Right lobe of liver (tissue), 4 donors: Measurements from ENCODE around the gene TCF25.

Experiments used
- CTCF ChIP-seq, 4 donors: fragments of 200-600 bp in 3 of 4; fragments of 450-650 bp in 1 of 4; IDR thresholded peaks; one replicate each; pipeline versions ENCODE4 v1.5.1 to v1.8.0; 2016 to 2022; ENCODE audit warnings: antibody characterized with exemption in 4 of 4, mild to moderate bottlenecking in 2 of 4
- POLR2A ChIP-seq: fragments of 450-650 bp; IDR thresholded peaks from one replicate; pipeline ENCODE4 v1.6.1; 2017; ENCODE audit warnings: antibody characterized with exemption, mild to moderate bottlenecking
- donor health status: DM: no; HTN: no; CAD: no.
- donor health status: DM: no; HTN: no; CAD: no.
- donor health status: DM: no; HTN: yes; CAD: no.

- TF ChIP-seq CTCF (IDR thresholded peaks at IDR 0.05) = no peak
- TF ChIP-seq POLR2A = no peak
Observed at GRCh38 chr16:89900885-89901284, 27.5 kb downstream of the TCF25 start.
